ENCODE results near the gene HSH2D.
A peak's percentile ranks its signal among the peaks of the same experiment; 100 is the strongest.
"Not testable (repeated sequence)": the region's sequence is repeated elsewhere in the genome, so short reads cannot be mapped to it uniquely, and the experiment has no call there.

Gene HSH2D

DNA sequence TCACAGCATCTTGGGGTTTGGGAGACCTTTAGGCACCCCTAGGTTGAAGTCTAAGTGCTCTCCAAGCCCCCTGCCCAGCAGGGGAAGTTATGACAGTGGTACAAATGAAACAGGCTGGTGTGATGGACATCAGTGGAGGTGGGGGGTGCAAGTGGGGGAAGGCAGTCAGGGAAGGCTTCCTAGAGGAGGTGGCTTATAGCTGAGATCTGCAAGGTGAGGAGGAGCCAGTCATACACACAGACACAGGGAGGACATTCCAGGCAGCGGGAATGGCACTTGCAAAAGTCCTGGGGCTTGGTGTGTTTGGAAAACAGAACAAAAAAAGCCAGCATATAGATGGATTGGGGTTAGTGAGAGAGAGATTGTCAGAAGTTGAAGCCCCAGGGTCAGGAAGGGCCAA, 11.6 kb downstream of the HSH2D start:
- no peak for DNase-seq (ENCODE audit: low spot score)

DNA sequence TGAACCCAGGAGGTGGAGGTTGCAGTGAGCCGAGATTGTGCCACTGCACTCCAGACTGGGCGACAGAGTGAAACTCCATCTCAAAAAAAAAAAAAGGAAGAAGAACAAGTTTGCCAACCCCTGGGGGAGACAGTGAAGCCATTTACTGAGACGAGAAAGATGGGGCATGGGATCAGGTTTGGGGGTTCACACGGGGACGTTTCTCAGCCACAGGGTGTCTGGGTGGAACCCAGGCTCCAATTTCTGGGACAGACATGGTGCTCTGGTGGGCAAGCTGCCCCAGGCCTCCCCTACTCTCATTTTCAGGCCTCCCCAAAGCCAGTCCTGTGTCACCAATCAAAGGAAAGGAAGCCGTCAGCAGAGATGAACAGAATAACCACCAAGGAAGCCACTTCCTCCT, 13.4 kb downstream of the HSH2D start:
- no peak for DNase-seq (ENCODE audit: low spot score)

DNA sequence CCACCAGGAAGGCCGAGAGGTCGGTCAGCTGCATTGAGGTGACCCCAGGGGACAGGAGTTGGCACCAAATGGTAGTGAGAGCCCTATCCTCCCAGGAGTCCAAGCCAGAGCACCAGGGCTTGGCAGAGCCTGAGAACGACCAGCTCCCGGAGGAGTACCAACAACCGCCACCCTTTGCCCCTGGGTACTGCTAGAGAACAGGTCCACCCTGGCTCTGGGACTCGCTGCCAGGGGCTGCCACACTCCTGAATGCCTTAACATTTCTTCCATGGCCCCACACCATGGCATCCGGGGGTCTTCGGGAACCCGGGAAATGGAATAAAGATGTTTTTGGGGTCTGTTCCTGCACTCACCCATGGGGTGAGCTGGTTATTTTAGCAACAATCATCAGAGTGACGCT, 14.1 kb downstream of the HSH2D start:
- DNase-seq (ENCODE audit: low spot score): no peak

DNA sequence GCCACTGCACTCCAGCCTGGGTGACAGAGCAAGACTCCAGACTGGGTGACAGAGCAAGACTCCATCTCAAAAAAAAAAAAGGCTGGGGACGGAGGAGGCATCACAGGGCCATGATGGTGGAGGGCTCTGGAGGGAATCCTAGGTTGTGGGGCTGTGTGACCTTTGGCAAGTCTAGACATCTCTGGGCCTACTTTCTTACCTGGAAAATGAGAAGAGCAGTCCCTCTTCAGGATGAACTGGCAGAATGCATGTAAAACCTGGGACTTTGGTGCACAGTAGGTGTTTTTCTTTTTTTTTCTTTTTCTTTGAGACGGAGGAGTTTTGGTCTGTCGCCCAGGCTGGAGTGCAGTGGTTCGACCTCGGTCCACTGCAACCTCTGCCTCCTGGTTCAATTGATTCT, 16.2 kb downstream of the HSH2D start:
- no peak for DNase-seq (ENCODE audit: low spot score)

DNA sequence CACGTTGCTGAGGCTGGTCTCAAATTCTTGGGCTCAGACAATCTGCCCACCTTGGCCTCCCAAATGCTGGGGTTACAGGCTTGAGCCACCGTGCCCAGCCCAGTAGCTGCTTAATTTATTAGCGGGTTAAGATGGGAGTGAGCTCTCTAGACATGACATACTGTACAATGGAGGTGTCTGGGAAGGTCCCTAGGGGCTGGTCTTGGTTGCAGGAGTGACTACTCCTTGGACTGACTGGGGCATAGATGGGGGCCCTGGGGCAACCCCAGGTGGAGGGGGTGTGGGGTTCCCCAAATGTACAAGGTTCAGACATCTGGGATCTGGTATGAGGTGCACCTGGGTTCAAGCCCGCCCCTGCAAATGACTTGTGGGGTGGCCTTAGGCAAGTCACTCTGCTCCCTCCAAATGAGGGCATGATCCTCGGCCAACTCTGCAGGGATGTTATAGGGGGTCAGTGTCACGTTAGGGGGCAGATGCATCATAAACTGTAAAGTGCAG, 17.0 kb downstream of the HSH2D start:
- DNase-seq (ENCODE audit: low spot score): no peak

GRCh38 chr19:16160943-16161560, 17.6 kb downstream of the HSH2D start:
- no peak for DNase-seq (ENCODE audit: low spot score)

- no peak for DNase-seq (ENCODE audit: low spot score)
Observed at GRCh38 chr19:16161840-16162239, 18.4 kb downstream of the HSH2D start.

DNA sequence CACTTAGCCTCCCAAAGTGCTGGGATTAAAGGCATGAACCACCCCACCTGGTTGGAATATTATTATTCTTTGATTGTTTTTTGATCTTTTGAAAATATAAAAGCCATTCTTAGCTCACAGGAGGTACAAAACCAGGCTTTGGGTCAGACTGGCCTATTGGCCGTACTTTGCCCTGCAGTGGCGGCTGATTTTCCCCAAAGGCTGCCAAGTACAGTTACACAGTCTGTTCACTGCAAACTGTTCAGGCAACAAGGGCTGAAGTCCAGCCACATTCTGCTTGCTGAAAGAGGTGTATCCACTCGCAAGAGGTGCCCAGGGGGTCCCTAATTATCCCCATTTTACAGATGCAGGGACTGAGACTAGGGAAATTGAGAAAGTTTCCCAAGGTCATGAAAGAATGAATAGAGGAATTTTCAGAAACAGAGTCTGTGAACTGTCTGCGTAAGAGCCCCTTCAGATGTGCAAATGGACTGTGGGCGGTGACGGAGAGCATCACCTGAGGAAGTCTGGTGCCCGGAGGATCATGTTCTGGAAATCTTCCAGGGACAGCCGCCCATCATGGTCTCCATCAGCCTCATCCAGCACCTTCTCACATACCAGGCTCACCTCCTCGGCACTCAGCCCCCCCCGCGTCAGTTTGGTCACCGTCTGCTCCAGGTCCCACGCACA, 20.9 kb downstream of the HSH2D start:
- DNase-seq (ENCODE audit: low spot score): no peak

DNA sequence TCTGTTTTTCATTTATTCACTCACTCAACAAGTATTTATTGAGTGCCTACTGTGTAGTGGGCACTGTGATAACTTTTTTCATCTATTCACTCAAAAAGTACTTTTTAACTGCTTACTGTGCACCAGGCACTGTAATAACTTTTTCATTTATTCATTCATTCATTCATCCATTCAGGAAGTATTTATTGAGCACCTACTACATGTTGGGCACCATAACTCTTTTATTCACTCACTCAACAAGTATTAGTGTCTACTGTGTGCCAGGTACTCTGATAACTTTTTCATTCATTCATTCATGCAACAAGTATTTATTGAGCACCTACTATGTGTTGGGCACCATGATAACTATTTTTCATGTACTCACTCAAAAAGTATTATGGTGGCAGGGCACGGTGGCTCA, 22.9 kb downstream of the HSH2D start:
- DNase-seq (ENCODE audit: low spot score): no peak

GRCh38 chr19:16167055-16167454, 23.6 kb downstream of the HSH2D start:
- no peak for DNase-seq (ENCODE audit: low spot score)

GRCh38 chr19:16168465-16169081, 25.1 kb downstream of the HSH2D start:
- DNase-seq (ENCODE audit: low spot score): peak; percentile 17

DNA sequence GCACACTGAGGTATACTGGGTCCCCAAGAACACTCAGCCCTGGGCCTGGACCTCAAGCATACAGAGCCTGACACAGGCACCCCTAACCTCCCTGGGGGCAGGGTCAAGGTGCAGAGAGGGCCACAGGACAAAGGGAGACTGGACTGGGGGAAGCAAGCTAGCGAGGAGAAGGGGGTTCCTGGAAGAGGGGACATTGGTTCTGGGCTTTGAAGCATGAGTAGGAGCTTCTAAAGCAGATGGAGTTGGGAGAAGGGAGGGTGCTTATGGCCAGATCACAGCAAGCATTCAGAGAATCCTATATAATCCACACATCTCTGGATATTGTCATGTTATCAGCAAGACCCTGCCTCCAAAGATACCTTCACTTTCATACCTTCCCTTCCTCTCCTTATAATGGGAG, 26.6 kb downstream of the HSH2D start:
- no peak for DNase-seq (ENCODE audit: low spot score)

GRCh38 chr19:16175954-16176353, 32.5 kb downstream of the HSH2D start:
- no peak for DNase-seq (ENCODE audit: low spot score)

- not testable (repeated sequence) for DNase-seq (ENCODE audit: low spot score)
Observed at GRCh38 chr19:16178866-16179265, 35.4 kb downstream of the HSH2D start.

DNA sequence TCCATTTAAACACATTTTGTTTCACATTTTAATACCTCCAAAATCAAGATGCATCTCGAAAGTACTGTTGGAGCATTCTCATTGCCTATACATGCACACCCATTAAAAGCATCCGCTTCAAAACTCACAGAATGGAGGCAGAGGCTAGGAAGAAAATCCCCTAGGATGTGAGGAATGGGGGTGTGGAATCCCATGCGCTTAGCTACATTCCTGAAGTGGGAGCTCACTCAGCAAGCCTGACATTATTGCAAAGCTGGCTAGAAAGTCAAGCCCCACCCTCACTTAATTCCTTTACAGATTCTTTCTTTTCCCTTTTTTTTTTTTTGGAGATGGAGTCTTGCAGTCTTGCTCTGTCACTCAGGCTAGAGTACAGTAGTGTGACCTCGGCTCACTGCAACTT, 37.1 kb downstream of the HSH2D start:
- no peak for DNase-seq (ENCODE audit: low spot score)

GRCh38 chr19:16184665-16185122, 41.2 kb downstream of the HSH2D start:
- no peak for DNase-seq (ENCODE audit: low spot score)

- DNase-seq (ENCODE audit: low spot score): peak; percentile 98
Observed at GRCh38 chr19:16185123-16185767, 41.8 kb downstream of the HSH2D start, which contains the start of gene FAM32A. FAM32A (plus strand) TSS chr19:16185410; CDS start chr19:16185443, 33 bp downstream.

DNA sequence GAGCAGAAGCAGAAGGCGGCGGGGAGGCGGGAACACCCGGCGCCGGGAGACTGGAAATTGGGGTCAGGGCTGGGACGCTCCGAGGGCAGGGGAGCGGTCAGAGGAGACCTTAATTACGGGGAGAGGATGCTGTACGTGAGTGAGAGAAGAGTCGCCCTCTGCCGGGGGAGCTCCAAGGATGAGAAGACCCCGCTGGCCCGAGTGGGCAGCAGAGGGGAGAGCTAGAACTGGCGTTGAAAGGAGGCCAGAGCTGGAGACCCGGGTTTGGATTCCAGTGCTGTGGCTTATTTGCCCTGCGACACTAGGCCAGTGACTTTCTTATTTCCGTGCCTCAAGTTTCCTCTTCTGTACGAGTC, 42.3 kb downstream of the HSH2D start:
- no peak for DNase-seq (ENCODE audit: low spot score)

GRCh38 chr19:16188521-16188920, 45.0 kb downstream of the HSH2D start:
- DNase-seq (ENCODE audit: low spot score): no peak

GRCh38 chr19:16190198-16190597, 46.7 kb downstream of the HSH2D start:
- no peak for DNase-seq (ENCODE audit: low spot score)

DNA sequence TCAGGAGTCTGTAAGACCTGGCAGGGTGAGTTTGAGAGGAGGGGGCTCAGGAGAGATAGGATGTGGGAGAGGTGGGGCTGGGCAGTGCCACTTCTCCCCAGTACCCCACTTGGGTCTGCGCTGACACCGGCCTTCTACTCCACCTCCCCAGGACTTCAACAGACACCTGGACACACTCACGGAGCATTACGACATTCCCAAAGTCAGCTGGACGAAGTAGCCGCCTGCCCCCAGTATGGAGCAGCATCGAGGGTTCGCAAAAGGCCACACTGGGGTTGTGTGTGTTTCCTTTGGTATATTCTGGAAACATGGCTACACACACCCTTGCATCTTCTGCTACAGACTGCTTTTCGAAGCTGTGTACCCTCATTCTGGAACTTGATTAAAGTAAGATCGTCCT, 47.3 kb downstream of the HSH2D start:
- DNase-seq (ENCODE audit: low spot score): no peak

- DNase-seq (ENCODE audit: low spot score): no peak
Observed at GRCh38 chr19:16191216-16191908, 47.9 kb downstream of the HSH2D start.

All from pons (tissue), 1 donor.